Testis (tissue), 2 donors: Measurements from ENCODE around the gene BUD31.

Source experiments
- CTCF ChIP-seq, 3 experiments: fragments of 450-650 bp in 2 of 3; fragments of 200-600 bp in 1 of 3; sonication (generic) in 1 of 3; IDR thresholded peaks; one replicate each; pipeline ENCODE4 v1.5.1; 2016 to 2019; ENCODE audit warnings: antibody characterized with exemption in 3 of 3, mild to moderate bottlenecking in 2 of 3, moderate library complexity in 1 of 3
- POLR2A ChIP-seq: fragments of 450-650 bp; IDR thresholded peaks from one replicate; pipeline ENCODE4 v1.6.1; 2017; ENCODE audit warnings: antibody characterized with exemption, mild to moderate bottlenecking, moderate library complexity

- TF ChIP-seq CTCF (IDR thresholded peaks at IDR 0.05) (no peak), POLR2A (no peak)
These were observed 1.9 kb downstream of the BUD31 start for GRCh38 chr7:99410635-99411034.
